HG02588 (cell line): Measurements from ENCODE around the gene MS4A1.
"Not testable (repeated sequence)": the region's sequence is repeated elsewhere in the genome, so short reads cannot be mapped to it uniquely, and the experiment has no call there.

Experiments used
- ATAC-seq: cut with Tn5 transposase; IDR thresholded peaks from one replicate; pipeline ENCODE4 v1.9.1; 2021; ENCODE audit warnings: mild to moderate bottlenecking, moderate library complexity; ENCODE audit not compliant: unreplicated experiment

The MS4A1 gene

GRCh38 chr11:60455531-60456042 is at the start of gene MS4A1:
Gene MS4A1, plus strand, starts transcription at chr11:60455847. Its CDS starts 6,528 bp downstream, at chr11:60462375.
- peak; percentile 79 for ATAC-seq

- no peak for ATAC-seq
Measured at GRCh38 chr11:60420015-60420414, 35.6 kb upstream of the MS4A1 start.

GRCh38 chr11:60422609-60423008 is 33.0 kb upstream of the MS4A1 start:
- no peak for ATAC-seq

- no peak for ATAC-seq
Measured at GRCh38 chr11:60428517-60428916, 27.1 kb upstream of the MS4A1 start.

- ATAC-seq: no peak
Measured at GRCh38 chr11:60429272-60429671, 26.4 kb upstream of the MS4A1 start, which contains the start of gene MS4A5. Gene MS4A5, plus strand, starts transcription at chr11:60429572. Its CDS starts 103 bp downstream, at chr11:60429675.

- no peak for ATAC-seq
Measured at GRCh38 chr11:60431251-60431650, 24.4 kb upstream of the MS4A1 start.

GRCh38 chr11:60433401-60433800 is 22.2 kb upstream of the MS4A1 start:
- ATAC-seq: no peak

- ATAC-seq: no peak
Measured at GRCh38 chr11:60447070-60447469, 8.6 kb upstream of the MS4A1 start.

GRCh38 chr11:60447846-60448245 is 7.8 kb upstream of the MS4A1 start:
- no peak for ATAC-seq

GRCh38 chr11:60451185-60451584 is 4.5 kb upstream of the MS4A1 start:
- ATAC-seq: not testable (repeated sequence)

GRCh38 chr11:60454212-60454611 is 1.4 kb upstream of the MS4A1 start:
- no peak for ATAC-seq

- ATAC-seq: peak; percentile 38
Measured at GRCh38 chr11:60457576-60457975, 1.9 kb downstream of the MS4A1 start.

GRCh38 chr11:60459345-60459744 is 3.7 kb downstream of the MS4A1 start:
- ATAC-seq: no peak

GRCh38 chr11:60468829-60469228 is 13.2 kb downstream of the MS4A1 start:
- ATAC-seq: no peak

- no peak for ATAC-seq
Measured at GRCh38 chr11:60469723-60470122, 14.1 kb downstream of the MS4A1 start.

GRCh38 chr11:60477035-60477445 is 21.4 kb downstream of the MS4A1 start:
- no peak for ATAC-seq

- no peak for ATAC-seq
Measured at GRCh38 chr11:60482361-60482760, 26.7 kb downstream of the MS4A1 start.

- peak; percentile 96 for ATAC-seq
Measured at GRCh38 chr11:60485987-60486386, 30.3 kb downstream of the MS4A1 start.

GRCh38 chr11:60492488-60493009 is 36.9 kb downstream of the MS4A1 start, which contains the start of gene MS4A12:
Gene MS4A12, plus strand, starts transcription at chr11:60492778. Its CDS starts 4,541 bp downstream, at chr11:60497319.
- no peak for ATAC-seq

GRCh38 chr11:60493454-60493853 is 37.8 kb downstream of the MS4A1 start:
- no peak for ATAC-seq

- ATAC-seq: peak; percentile 16
Measured at GRCh38 chr11:60498399-60498798, 42.8 kb downstream of the MS4A1 start.

GRCh38 chr11:60498853-60499252 is 43.2 kb downstream of the MS4A1 start:
- peak; percentile 83 for ATAC-seq
